ENCODE results near the gene S100PBP. TPM values are rescaled to one million over a fixed set of nuclear protein-coding genes. Genes with fewer than 3 reads are reported as not detected.

The S100PBP gene
- polyA plus RNA-seq, 1 of the 3 experiments (the other 2 are of a cell fraction), result 13.2 TPM

- H3K4me1 ChIP-seq (ENCODE audit: control insufficient read depth in 1 of 2, insufficient read depth in 2 of 2, low read depth in 1 of 2, low read length in 1 of 2), result peaks cover 0 to 8% of the 10 kb centered on the region in 2 experiments; a peak in 2 of 4 replicates
- H4K20me1 ChIP-seq (ENCODE audit: insufficient read depth), result 0 out of 2 replicates have a peak, but pooled peaks cover 4% of the 10 kb centered on the region
- H3K27me3 ChIP-seq (ENCODE audit: insufficient read depth), result peaks cover 5% of the 10 kb centered on the region; the same call in 1 of the 2 replicates
- no peak overlapping the region for H3K27ac ChIP-seq (ENCODE audit: low read depth in 2 of 2, low read length in 1 of 2)
- no peaks in the 10 kb centered on the region for H3K9me2 ChIP-seq
- CTCF ChIA-PET, result interaction anchor here (0.9 to 9.0 kb wide), 9 partner anchors 10 to 485 kb away, joined by 3 to 46 read pairs (median 4); partner anchors contain the start of genes AZIN2 and FNDC5
- no peak for DNase-seq
- no peak overlapping the region; a peak in 1 of 4 replicates for H3K4me3 ChIP-seq (ENCODE audit: low read depth in 2 of 2, low read length in 1 of 2)
- TF ChIP-seq MEF2A (IDR thresholded peaks at IDR 0.05; ENCODE audit: borderline replicate concordance, low read depth), result no peak
- TF ChIP-seq NFIC (IDR thresholded peaks at IDR 0.05; ENCODE audit: borderline replicate concordance), result no peak
- TF ChIP-seq REST (IDR thresholded peaks at IDR 0.05; ENCODE audit: low read depth, low read length), result no peak
- TF ChIP-seq GATA2 (CRISPR knock-in tag; IDR thresholded peaks at IDR 0.05), result no peak
- no peak for TF ChIP-seq USF1 (IDR thresholded peaks at IDR 0.05; ENCODE audit: borderline replicate concordance, low read depth)
- TF ChIP-seq JUND (IDR thresholded peaks at IDR 0.05), result no peak
- no peak for TF ChIP-seq ZBTB33 (IDR thresholded peaks at IDR 0.05; ENCODE audit: borderline replicate concordance, low read depth)
- no peak for TF ChIP-seq YY1 (IDR thresholded peaks at IDR 0.05; ENCODE audit: low read depth)
- no peak for TF ChIP-seq USF2 (IDR thresholded peaks at IDR 0.05; ENCODE audit: borderline replicate concordance, low read depth, low read length)
- TF ChIP-seq ELF1 (IDR thresholded peaks at IDR 0.05), result no peak
- no peak for TF ChIP-seq FOSL2 (IDR thresholded peaks at IDR 0.05; ENCODE audit: borderline replicate concordance, low read depth)
- no peak for TF ChIP-seq CTCF (IDR thresholded peaks at IDR 0.05)
- no peak for TF ChIP-seq RFX5 (IDR thresholded peaks at IDR 0.05; ENCODE audit: low read length)
- TF ChIP-seq PBX3 (IDR thresholded peaks at IDR 0.05), result no peak
- no peak for TF ChIP-seq CHD2 (IDR thresholded peaks at IDR 0.05; ENCODE audit: low read length, partially characterized antibody)
- no peak overlapping the region for H2AFZ ChIP-seq (ENCODE audit: low read depth)
- H3K9me3 ChIP-seq, result no peaks in the 10 kb centered on the region
- H3K9ac ChIP-seq, result no peak overlapping the region
- no peaks in the 10 kb centered on the region for H3K36me3 ChIP-seq (replicated peaks in 1 of 2; ENCODE audit: control insufficient read depth in 1 of 2, insufficient read depth in 2 of 2, low read length in 1 of 2)
- POLR2A ChIA-PET, result interaction anchor here (0.7 kb wide), 1 partner anchor 195 kb away, joined by 3 read pairs; no protein-coding TSS in a partner anchor
- H3K79me2 ChIP-seq (ENCODE audit: insufficient read depth), result no peaks in the 10 kb centered on the region
- peak overlapping the region; percentile 67; the same call in 1 of the 2 replicates for H3K4me2 ChIP-seq
- H3F3A ChIP-seq (replicated peaks; ENCODE audit: insufficient read depth), result no peaks in the 10 kb centered on the region
- 16% methylated on average over 15 of the region's 19 CpGs for WGBS (ENCODE audit: low lambda C conversion rate)
Measured at GRCh38 chr1:32886828-32887414, 69.5 kb downstream of the S100PBP start.

Measured in SK-N-SH (cell line).